H1 (cell line): ENCODE measurements around the gene SEMA3C. TPM values are rescaled to one million over a fixed set of nuclear protein-coding genes. Genes with fewer than 3 reads are reported as not detected.

Experiments
- CTCF ChIA-PET: fragments of 300-600 bp; sonication (Branson Sonifier 250); formaldehyde crosslinking; loops from one replicate; lab custom pipeline; 2021; ENCODE audit not compliant: partially characterized antibody; lab: Charles Lee
- POLR2A ChIA-PET: fragments of 300-600 bp; sonication (Branson Sonifier 250); formaldehyde crosslinking; loops from one replicate; lab custom pipeline; 2021; ENCODE audit warnings: inconsistent platforms; ENCODE audit not compliant: partially characterized antibody; lab: Charles Lee
- DNase-seq, 2 experiments: peaks; one replicate each; pipeline versions ENCODE4 v3.0.0 to v3.0.0-alpha.2; 2010 to 2022; ENCODE audit warnings: low spot score in 2 of 2, low read depth in 1 of 2, mixed read lengths in 1 of 2
- FAIRE-seq: peaks from 2 replicates; lab custom pipeline; 2011; peaks lifted over from hg19 to GRCh38; lab: Jason Lieb, UNC
- H2AFZ ChIP-seq: 2 replicates; pipeline ENCODE4 v1.8.1; 2012; ENCODE audit warnings: low read length, inconsistent platforms
- H2AK5ac ChIP-seq: 2 replicates; pipeline ENCODE4 v1.6.1; 2013; ENCODE audit warnings: low read depth, low read length
- H2BK120ac ChIP-seq: replicated peaks from 2 replicates; pipeline ENCODE3; 2013; ENCODE audit warnings: low read depth, low read length, inconsistent platforms
- H2BK12ac ChIP-seq: 2 replicates; pipeline ENCODE4 v1.6.1; 2013; ENCODE audit warnings: low read depth, low read length
- H2BK15ac ChIP-seq: 2 replicates; pipeline ENCODE4 v1.6.1; 2013; ENCODE audit warnings: low read length
- H2BK20ac ChIP-seq: 2 replicates; pipeline ENCODE4 v1.6.1; 2013; ENCODE audit warnings: low read length
- H2BK5ac ChIP-seq: 2 replicates; pipeline ENCODE4 v1.6.1; 2013; ENCODE audit warnings: low read depth, low read length
- H3K14ac ChIP-seq: 2 replicates; pipeline ENCODE4 v1.6.1; 2013; ENCODE audit warnings: inconsistent platforms; ENCODE audit not compliant: insufficient read length
- H3K18ac ChIP-seq: 2 replicates; pipeline ENCODE4 v1.6.1; 2013; ENCODE audit warnings: low read length; ENCODE audit errors: extremely low read depth
- H3K23ac ChIP-seq: 2 replicates; pipeline ENCODE4 v1.6.1; 2013; ENCODE audit warnings: inconsistent platforms; ENCODE audit not compliant: insufficient read length
- H3K23me2 ChIP-seq: 2 replicates; pipeline ENCODE4 v1.6.1; 2013; ENCODE audit warnings: low read depth, low read length
- H3K27ac ChIP-seq: 2 replicates; pipeline ENCODE4 v1.6.1; 2011; ENCODE audit warnings: low read depth, low read length, inconsistent platforms
- H3K27me3 ChIP-seq, 4 experiments: replicated peaks in 1 of 4; 1 replicate in 1 of 4; 2 replicates in 3 of 4; pipeline versions ENCODE4 v1.6.1 to v1.8.1; 2011 to 2013; ENCODE audit warnings: low read length in 3 of 4, mild to moderate bottlenecking in 3 of 4, inconsistent platforms in 2 of 4, mixed read lengths in 2 of 4, moderate library complexity in 1 of 4; ENCODE audit not compliant: control insufficient read depth in 3 of 4, insufficient read depth in 3 of 4; ENCODE audit errors: extremely low read depth in 1 of 4
- H3K36me3 ChIP-seq, 4 experiments: 2 replicates each; pipeline versions ENCODE4 v1.6.1 to v1.8.1; 2011 to 2013; ENCODE audit warnings: mild to moderate bottlenecking in 4 of 4, low read length in 3 of 4, moderate library complexity in 2 of 4, control low read depth in 1 of 4, inconsistent platforms in 1 of 4; ENCODE audit not compliant: insufficient read depth in 4 of 4, control insufficient read depth in 2 of 4
- H3K4ac ChIP-seq: replicated peaks from 2 replicates; pipeline ENCODE3; 2013; ENCODE audit warnings: low read length, low read depth, mixed read lengths, inconsistent platforms; ENCODE audit not compliant: insufficient read length
- H3K4me1 ChIP-seq, 4 experiments: replicated peaks in 1 of 4; 1 replicate in 1 of 4; 2 replicates in 3 of 4; pipeline versions ENCODE4 v1.6.1 to v1.8.1; 2011 to 2013; ENCODE audit warnings: low read length in 3 of 4, inconsistent platforms in 2 of 4, mixed read lengths in 1 of 4; ENCODE audit not compliant: insufficient read depth in 4 of 4, control insufficient read depth in 3 of 4
- H3K4me2 ChIP-seq, 2 experiments: 2 replicates each; pipeline versions ENCODE4 v1.6.1 to v1.8.1; 2011 to 2013; ENCODE audit warnings: low read depth in 2 of 2, low read length in 2 of 2, control low read depth in 1 of 2, inconsistent platforms in 1 of 2, mild to moderate bottlenecking in 1 of 2; ENCODE audit not compliant: insufficient read depth in 1 of 2
- H3K4me3 ChIP-seq, 4 experiments: fragments of 200-600, 300-600 bp in 1 of 4; sonication (generic), shearing (Covaris generic), sonication (Bioruptor Twin) in 1 of 4; 2 replicates each; pipeline versions ENCODE4 v1.5.1 to v1.8.1; 2011 to 2016; ENCODE audit warnings: low read length in 4 of 4, low read depth in 3 of 4, control low read depth in 2 of 4, inconsistent platforms in 2 of 4, mild to moderate bottlenecking in 2 of 4, mixed read lengths in 1 of 4, moderate library complexity in 1 of 4; ENCODE audit not compliant: insufficient read depth in 2 of 4; ENCODE audit errors: extremely low read depth in 1 of 4
- H3K56ac ChIP-seq: replicated peaks from 2 replicates; pipeline ENCODE3; 2013; ENCODE audit warnings: low read depth, mild to moderate bottlenecking, mixed read lengths, low read length, inconsistent platforms; ENCODE audit not compliant: insufficient read length
- H3K79me1 ChIP-seq: 2 replicates; pipeline ENCODE4 v1.6.1; 2013; ENCODE audit warnings: low read depth, low read length, control low read depth
- H3K79me2 ChIP-seq, 2 experiments: 2 replicates each; pipeline versions ENCODE4 v1.6.1 to v1.8.1; 2012 to 2013; ENCODE audit warnings: low read length in 2 of 2, mild to moderate bottlenecking in 2 of 2, inconsistent platforms in 1 of 2; ENCODE audit not compliant: insufficient read depth in 2 of 2, control insufficient read depth in 1 of 2
- H3K9ac ChIP-seq, 4 experiments: replicated peaks in 1 of 4; 1 replicate in 1 of 4; 2 replicates in 3 of 4; pipeline versions ENCODE4 v1.6.1 to v1.8.1; 2011 to 2013; ENCODE audit warnings: low read depth in 3 of 4, low read length in 3 of 4, control low read depth in 2 of 4, mild to moderate bottlenecking in 2 of 4, moderate library complexity in 2 of 4, inconsistent platforms in 1 of 4; ENCODE audit errors: extremely low read depth in 1 of 4
- H3K9me3 ChIP-seq, 2 experiments: 2 replicates each; pipeline versions ENCODE4 v1.6.1 to v1.8.1; 2012 to 2013; ENCODE audit warnings: mild to moderate bottlenecking in 2 of 2, moderate library complexity in 2 of 2, control low read depth in 1 of 2, inconsistent platforms in 1 of 2, low read depth in 1 of 2, low read length in 1 of 2, mixed read lengths in 1 of 2; ENCODE audit not compliant: insufficient read depth in 2 of 2
- H4K20me1 ChIP-seq, 2 experiments: replicated peaks in 1 of 2; 2 replicates each; pipeline versions ENCODE3 to v1.8.1; 2011 to 2013; ENCODE audit warnings: inconsistent platforms in 2 of 2, low read length in 2 of 2, mild to moderate bottlenecking in 1 of 2; ENCODE audit not compliant: insufficient read depth in 2 of 2, control insufficient read depth in 1 of 2
- H4K5ac ChIP-seq: 2 replicates; pipeline ENCODE4 v1.6.1; 2013; ENCODE audit warnings: low read length, low read depth, mixed read lengths, inconsistent platforms; ENCODE audit not compliant: insufficient read length
- H4K8ac ChIP-seq: 2 replicates; pipeline ENCODE4 v1.8.0; 2013; ENCODE audit warnings: mild to moderate bottlenecking, moderate library complexity, low read length, inconsistent platforms; ENCODE audit not compliant: insufficient read depth; ENCODE audit errors: extremely low read depth
- H4K91ac ChIP-seq: replicated peaks from 2 replicates; pipeline ENCODE3; 2013; ENCODE audit warnings: low read length, mixed read lengths, inconsistent platforms; ENCODE audit not compliant: insufficient read length
- ASH2L ChIP-seq: fragments of 200-600, 300-600 bp; sonication (generic); IDR thresholded peaks from one replicate; pipeline ENCODE4 v1.7.1; 2017; ENCODE audit warnings: low read length
- BCL11A ChIP-seq, 2 experiments: IDR thresholded peaks; one replicate each; pipeline ENCODE4 v1.6.1; 2011; ENCODE audit warnings: low read depth in 2 of 2, low read length in 2 of 2, mild to moderate bottlenecking in 2 of 2
- KDM1A ChIP-seq: fragments of 200-600, 300-600 bp; sonication (generic); IDR thresholded peaks from 2 replicates; pipeline ENCODE4 v1.7.1; 2016; ENCODE audit warnings: mild to moderate bottlenecking, low read length, borderline replicate concordance
- KDM4A ChIP-seq: IDR thresholded peaks from one replicate; pipeline ENCODE4 v1.7.1; 2012; ENCODE audit warnings: low read depth, mild to moderate bottlenecking, moderate library complexity, low read length, inconsistent platforms; ENCODE audit not compliant: severe bottlenecking
- RFX5 ChIP-seq: IDR thresholded peaks from 2 replicates; pipeline ENCODE4 v1.6.1; 2011; ENCODE audit warnings: low read depth, low read length, improper control_type of control experiment, borderline replicate concordance
- RXRA ChIP-seq: IDR thresholded peaks from 2 replicates; pipeline ENCODE4 v1.6.1; 2011; ENCODE audit warnings: low read depth, mild to moderate bottlenecking, low read length, moderate library complexity; ENCODE audit not compliant: insufficient read depth
- SIRT6 ChIP-seq: IDR thresholded peaks from one replicate; pipeline ENCODE4 v1.7.1; 2012; ENCODE audit warnings: low read length, inconsistent platforms
- TAF7 ChIP-seq: optimal IDR thresholded peaks from 2 replicates; pipeline ENCODE3; 2011; ENCODE audit warnings: low read depth, mild to moderate bottlenecking, inconsistent platforms, low read length, moderate library complexity, borderline replicate concordance
- WGBS, 2 experiments: shearing (Covaris generic) in 1 of 2; methylation state at CpG; one replicate each; pipeline versions ENCODE4 v1.1.6 to v1.1.7; 2013 to 2015; ENCODE audit warnings: low lambda C conversion rate in 2 of 2, mixed read lengths in 2 of 2, inconsistent platforms in 1 of 2, low coverage in 1 of 2, missing lambda C conversion rate in 1 of 2; ENCODE audit not compliant: insufficient replicate concordance in 2 of 2, insufficient coverage in 1 of 2, insufficient read length in 1 of 2; ENCODE audit errors: extremely low coverage in 1 of 2, missing lambda C conversion rate in 1 of 2; 5-methylcytosine and 5-hydroxymethylcytosine counted together
- polyA plus RNA-seq, 7 experiments: library from polyadenylated mRNA; depleted of rRNA in 3 of 7; stranded (reverse) in 5 of 7; unstranded in 2 of 7; fragments of >200 nt in 5 of 7; fragments of 200-250 nt in 2 of 7; gene quantifications; 1 replicate in 5 of 7; 2 replicates in 1 of 7; 4 replicates in 1 of 7; pipeline versions ENCODE4 v1.2.1 to v1.2.3, GENCODE V29; 2011 to 2013; ENCODE audit warnings: missing spikeins in 2 of 7, mixed read lengths in 2 of 7
- total RNA-seq: library from RNA; stranded (reverse); fragmentation: NEBNext Ultra II Directional; extraction: Animal tissue kit (Norgen Biotek cat#: 25700); gene quantifications from 2 replicates; pipeline ENCODE4 v1.2.1, GENCODE V29; 2021
- TF ChIP-seq, protein P1 (sequence below), 3 experiments: IDR thresholded peaks; 1 replicate in 2 of 3; 2 replicates in 1 of 3; pipeline versions ENCODE4 v1.5.1 to v1.6.1; 2011; ENCODE audit warnings: low read length in 3 of 3, mild to moderate bottlenecking in 3 of 3, inconsistent platforms in 2 of 3, low read depth in 1 of 3, moderate library complexity in 1 of 3; ENCODE audit not compliant: insufficient read depth in 1 of 3; ENCODE audit errors: control extremely low read depth in 1 of 3

The SEMA3C gene
- total and polyA plus RNA-seq, 2 of the 8 experiments (the other 6 are each of a cell fraction or from before 2014, with no cell fraction given), result 0.15 to 1.4 TPM

DNA sequence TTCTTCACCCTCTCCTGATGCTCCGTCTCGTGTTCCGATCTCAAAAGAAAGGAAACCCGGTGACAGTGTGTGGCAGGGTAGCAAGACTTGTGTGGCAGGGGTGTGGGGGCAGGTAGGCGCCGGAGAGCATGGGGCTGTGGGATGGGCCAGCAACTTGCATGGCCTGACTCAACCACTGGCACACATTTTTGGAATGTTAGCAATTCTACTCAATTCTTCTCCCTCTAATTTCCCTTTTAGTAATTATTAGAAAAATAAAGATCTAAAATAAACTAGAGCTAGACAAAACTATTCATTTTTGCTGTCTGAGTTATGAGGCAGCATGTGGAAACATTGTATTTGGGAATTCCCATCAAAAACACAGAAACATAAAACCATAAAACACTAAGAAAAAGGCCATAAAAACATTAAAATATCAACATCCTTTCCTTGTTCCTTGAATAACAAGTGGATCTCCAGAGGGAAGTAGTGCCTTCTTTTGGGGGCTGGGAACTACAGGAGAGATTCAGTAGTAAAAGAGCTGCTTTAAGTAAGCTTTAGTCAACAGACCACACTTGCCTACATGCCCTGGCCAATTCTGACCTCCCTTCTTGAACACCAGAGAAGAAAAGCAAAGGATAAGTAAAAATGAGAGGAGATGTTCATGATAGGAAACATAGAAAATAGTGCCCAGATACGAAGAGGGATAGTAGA, 21.8 kb downstream of the SEMA3C start:
- H3K23ac ChIP-seq, result no peak overlapping the region
- H3K27me3 ChIP-seq, result no peaks in the 10 kb centered on the region
- no peak overlapping the region for H3K18ac ChIP-seq
- no peaks in the 10 kb centered on the region for H3K79me1 ChIP-seq
- no peak for FAIRE-seq
- no peaks in the 10 kb centered on the region for H3K23me2 ChIP-seq
- no peaks in the 10 kb centered on the region for H3K36me3 ChIP-seq
- H4K5ac ChIP-seq, result no peak overlapping the region
- H3K14ac ChIP-seq, result no peak overlapping the region
- TF ChIP-seq RFX5 (no peak), KDM4A (no peak), KDM1A (no peak), BCL11A (IDR thresholded peaks at IDR 0.05; ENCODE audit: low read depth in 2 of 2, low read length in 2 of 2) (no peak), TAF7 (no peak), ASH2L (no peak), SIRT6 (no peak), RXRA (no peak)
- TF ChIP-seq, protein P1, sequence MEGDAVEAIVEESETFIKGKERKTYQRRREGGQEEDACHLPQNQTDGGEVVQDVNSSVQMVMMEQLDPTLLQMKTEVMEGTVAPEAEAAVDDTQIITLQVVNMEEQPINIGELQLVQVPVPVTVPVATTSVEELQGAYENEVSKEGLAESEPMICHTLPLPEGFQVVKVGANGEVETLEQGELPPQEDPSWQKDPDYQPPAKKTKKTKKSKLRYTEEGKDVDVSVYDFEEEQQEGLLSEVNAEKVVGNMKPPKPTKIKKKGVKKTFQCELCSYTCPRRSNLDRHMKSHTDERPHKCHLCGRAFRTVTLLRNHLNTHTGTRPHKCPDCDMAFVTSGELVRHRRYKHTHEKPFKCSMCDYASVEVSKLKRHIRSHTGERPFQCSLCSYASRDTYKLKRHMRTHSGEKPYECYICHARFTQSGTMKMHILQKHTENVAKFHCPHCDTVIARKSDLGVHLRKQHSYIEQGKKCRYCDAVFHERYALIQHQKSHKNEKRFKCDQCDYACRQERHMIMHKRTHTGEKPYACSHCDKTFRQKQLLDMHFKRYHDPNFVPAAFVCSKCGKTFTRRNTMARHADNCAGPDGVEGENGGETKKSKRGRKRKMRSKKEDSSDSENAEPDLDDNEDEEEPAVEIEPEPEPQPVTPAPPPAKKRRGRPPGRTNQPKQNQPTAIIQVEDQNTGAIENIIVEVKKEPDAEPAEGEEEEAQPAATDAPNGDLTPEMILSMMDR (IDR thresholded peaks at IDR 0.05; ENCODE audit: control extremely low read depth in 1 of 3, insufficient read depth in 1 of 3, low read depth in 1 of 3, low read length in 3 of 3), result no peak
- TF ChIP-seq, all 59 proteins: peak for 0
- Histone ChIP-seq H2BK15ac (no peak overlapping the region), H3K56ac (no peak overlapping the region), H2AFZ (no peak overlapping the region), H3K9ac (no peak overlapping the region), H4K8ac (no peak overlapping the region), H3K4me1 (peaks cover 0 to 6% (median 2%) of the 10 kb centered on the region in 4 experiments; a peak in 2 of 7 replicates), H2AK5ac (no peak overlapping the region), H3K79me2 (no peaks in the 10 kb centered on the region), H3K4me2 (no peak overlapping the region), H3K4ac (no peak overlapping the region), H3K27ac (no peak overlapping the region), H3K4me3 (no peak overlapping the region), H3K9me3 (no peaks in the 10 kb centered on the region; a peak in 1 of 4 replicates), H2BK120ac (no peak overlapping the region), H2BK20ac (no peak overlapping the region), H2BK12ac (no peak overlapping the region), H4K20me1 (no peaks in the 10 kb centered on the region), H2BK5ac (no peak overlapping the region), H4K91ac (no peak overlapping the region)
- DNase-seq, result no peak
- ChIA-PET POLR2A (no interaction called here), CTCF (interaction anchor here (0.9 kb wide), 1 partner anchor 800 kb away, joined by 3 read pairs; no protein-coding TSS in a partner anchor)
- WGBS, 2 experiments, result 91% methylated on average over 7 of the region's 7 CpGs; no CpG with 5 or more reads in 1 of the 2 experiments
